ENCODE measurements around the gene PDCD5.
"Not testable (repeated sequence)": the region's sequence is repeated elsewhere in the genome, so short reads cannot be mapped to it uniquely, and the experiment has no call there.

PDCD5 gene, protein sequence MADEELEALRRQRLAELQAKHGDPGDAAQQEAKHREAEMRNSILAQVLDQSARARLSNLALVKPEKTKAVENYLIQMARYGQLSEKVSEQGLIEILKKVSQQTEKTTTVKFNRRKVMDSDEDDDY

DNA sequence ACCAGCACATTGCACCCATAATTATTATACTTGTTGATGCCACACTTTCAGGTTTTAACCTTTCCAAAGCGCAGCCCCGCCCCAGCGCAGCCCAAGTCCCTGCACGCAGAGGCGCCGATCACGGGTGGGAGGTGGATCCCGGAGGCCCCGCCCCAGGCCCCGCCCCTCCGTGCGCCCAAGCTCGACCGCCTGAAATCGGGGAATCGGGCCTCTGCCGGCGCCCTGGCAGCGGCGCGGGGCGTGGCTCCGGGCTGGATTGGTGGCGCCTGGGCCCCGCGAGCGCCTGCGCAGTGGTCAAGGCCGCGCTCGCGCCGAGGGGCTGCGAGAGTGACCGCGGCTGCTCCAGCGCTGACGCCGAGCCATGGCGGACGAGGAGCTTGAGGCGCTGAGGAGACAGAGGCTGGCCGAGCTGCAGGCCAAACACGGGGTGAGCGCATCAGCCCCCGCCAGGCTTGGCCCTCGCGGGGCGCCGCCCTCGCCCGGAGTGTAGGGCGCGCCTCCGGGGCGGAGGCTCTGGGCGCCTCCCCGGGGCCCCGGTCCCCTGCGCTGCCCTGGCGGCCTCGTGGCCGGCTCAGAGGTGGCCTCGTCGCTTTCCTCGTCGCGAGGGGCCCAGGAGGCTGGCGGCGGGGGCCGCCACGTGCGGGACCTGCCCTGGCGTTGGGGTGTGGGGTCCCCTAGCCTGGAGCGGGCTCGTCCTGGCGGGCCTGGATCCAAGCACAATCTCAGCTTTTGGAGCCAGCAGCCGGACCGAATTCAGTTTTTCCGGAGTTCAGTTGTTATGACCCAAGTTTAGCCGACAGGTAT, at the start of gene PDCD5:
PDCD5 (plus strand) TSS at position 290 of the 804 bp plus-strand sequence; CDS start at position 362, 72 bp downstream.
- peak; percentile 89 for DNase-seq (ENCODE audit: low read depth)

GRCh38 chr19:32532233-32532632, 48.8 kb upstream of the PDCD5 start:
- no peak for DNase-seq (ENCODE audit: low read depth)

DNA sequence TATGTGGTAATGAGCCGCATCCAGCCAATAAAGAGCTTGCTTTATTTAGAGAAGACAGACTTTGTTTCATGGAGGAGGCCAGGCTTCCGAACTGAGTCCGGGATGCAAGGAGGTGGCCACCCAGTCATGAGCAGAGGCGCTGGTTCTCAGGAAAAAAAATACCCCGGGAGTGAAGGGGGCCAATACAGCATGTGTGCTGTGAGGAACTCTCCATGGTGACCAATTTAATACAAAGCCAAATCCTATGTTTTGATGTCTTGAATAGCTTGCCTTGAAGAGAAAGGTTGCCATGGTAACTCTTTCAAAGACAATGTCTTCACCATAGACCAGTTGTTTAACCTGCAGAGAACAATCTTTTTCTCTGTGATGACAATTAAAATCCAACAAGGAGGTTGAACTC, 43.4 kb upstream of the PDCD5 start:
- DNase-seq (ENCODE audit: low read depth) = no peak

- no peak for DNase-seq (ENCODE audit: low read depth)
These were observed 41.6 kb upstream of the PDCD5 start for GRCh38 chr19:32539240-32539916.

DNA sequence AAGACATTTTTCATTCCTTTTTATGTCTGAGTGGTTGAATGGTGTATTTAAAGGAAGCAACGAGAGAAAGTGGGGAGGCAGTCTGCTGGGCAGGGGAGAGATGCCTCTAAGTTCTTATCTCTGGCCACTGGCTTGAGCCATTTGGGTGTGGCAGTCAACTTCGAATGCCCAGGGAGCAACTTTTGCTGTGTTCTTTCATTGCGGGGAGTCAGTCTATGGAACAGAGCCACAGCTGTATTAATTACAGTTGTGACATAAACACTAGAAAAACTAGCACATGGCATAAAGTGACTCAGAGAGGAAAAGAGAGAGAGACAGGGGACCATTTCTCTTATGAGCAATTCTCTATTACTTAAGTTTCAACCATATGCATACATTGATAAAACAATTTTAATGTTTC, 40.4 kb upstream of the PDCD5 start:
- DNase-seq (ENCODE audit: low read depth) = no peak

DNA sequence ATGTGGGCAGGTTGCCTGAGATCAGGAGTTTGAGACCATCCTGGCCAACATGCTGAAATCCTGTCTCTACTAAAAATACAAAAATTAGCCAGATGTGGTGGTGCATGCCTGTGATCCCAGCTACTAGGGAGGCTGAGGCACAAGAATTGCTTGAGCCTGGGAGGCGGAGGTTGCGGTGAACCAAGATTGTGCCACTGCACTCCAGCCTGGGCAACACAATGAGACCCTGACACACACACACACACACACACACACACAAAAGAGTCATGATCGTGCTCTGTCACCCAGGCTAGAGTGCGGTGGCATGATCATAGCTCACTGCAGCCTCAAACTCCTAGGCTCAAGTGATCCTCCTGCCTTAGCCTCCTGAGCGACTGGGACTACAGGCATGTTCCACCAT, 39.6 kb upstream of the PDCD5 start:
- not testable (repeated sequence) for DNase-seq (ENCODE audit: low read depth)

GRCh38 chr19:32542477-32543108, 38.4 kb upstream of the PDCD5 start:
- no peak for DNase-seq (ENCODE audit: low read depth)

GRCh38 chr19:32543115-32543900, 37.7 kb upstream of the PDCD5 start:
- DNase-seq (ENCODE audit: low read depth) = peak; percentile 91

GRCh38 chr19:32544917-32545316, 36.1 kb upstream of the PDCD5 start:
- DNase-seq (ENCODE audit: low read depth) = no peak

- DNase-seq (ENCODE audit: low read depth) = no peak
These were observed 30.3 kb upstream of the PDCD5 start for GRCh38 chr19:32550666-32551065.

GRCh38 chr19:32555786-32556185, 25.2 kb upstream of the PDCD5 start:
- DNase-seq (ENCODE audit: low read depth) = no peak

GRCh38 chr19:32558607-32559228, 22.3 kb upstream of the PDCD5 start:
- DNase-seq (ENCODE audit: low read depth) = peak; percentile 13

DNA sequence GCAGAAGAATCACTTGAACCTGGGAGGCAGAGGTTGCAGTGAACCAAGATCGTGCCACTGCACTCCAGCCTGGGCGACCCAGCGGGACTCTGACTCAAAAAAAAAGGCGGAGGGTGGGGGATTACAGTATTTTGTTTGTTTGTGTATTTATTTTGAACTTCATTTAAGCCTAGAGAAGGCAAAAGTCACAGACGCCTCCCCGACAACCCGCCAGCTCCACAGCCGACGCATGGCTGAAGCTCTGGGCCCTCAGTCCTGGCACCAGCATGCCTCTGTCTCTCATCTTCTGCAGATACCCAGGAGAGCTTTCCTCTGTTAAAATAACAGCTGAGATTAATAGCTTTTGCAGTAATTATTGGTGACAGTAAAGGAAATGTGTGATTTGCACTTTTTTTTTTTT, 17.2 kb upstream of the PDCD5 start:
- DNase-seq (ENCODE audit: low read depth) = no peak

DNA sequence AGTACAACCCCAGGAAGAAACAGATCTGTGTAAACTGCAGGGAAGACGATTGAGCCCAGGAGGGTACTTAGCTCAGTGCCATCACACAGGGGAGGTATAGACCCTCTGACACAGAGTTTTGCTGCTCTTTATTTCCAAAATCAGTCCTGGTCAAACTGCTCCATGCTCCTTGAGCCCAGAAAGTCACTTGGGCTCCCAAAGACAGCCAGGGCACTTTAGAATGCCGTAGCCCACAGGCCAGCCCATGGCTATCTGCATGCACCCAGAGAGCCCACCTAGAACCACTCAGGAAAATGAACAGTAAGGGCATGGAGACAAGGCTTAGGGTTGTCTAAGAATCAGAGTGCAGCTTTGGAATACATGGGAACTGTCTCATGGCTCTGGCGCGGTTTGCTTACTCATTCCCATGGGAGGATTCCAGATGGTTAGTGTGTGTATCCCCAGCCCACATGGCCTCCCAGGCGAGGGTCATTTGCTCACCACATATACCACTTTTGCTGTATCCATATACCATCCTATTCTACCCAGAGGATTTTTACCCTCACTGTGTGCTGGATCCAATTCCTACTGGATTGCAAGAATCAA, 14.7 kb upstream of the PDCD5 start:
- peak; percentile 60 for DNase-seq (ENCODE audit: low read depth)

- no peak for DNase-seq (ENCODE audit: low read depth)
These were observed 13.5 kb upstream of the PDCD5 start for GRCh38 chr19:32567486-32567885.

GRCh38 chr19:32570081-32570785, 10.8 kb upstream of the PDCD5 start:
- DNase-seq (ENCODE audit: low read depth) = peak; percentile 55

- DNase-seq (ENCODE audit: low read depth) = not testable (repeated sequence)
These were observed 9.4 kb upstream of the PDCD5 start for GRCh38 chr19:32571471-32572075.

GRCh38 chr19:32572700-32573491, 8.1 kb upstream of the PDCD5 start:
- DNase-seq (ENCODE audit: low read depth) = not testable (repeated sequence)

- DNase-seq (ENCODE audit: low read depth) = no peak
These were observed 7.5 kb upstream of the PDCD5 start for GRCh38 chr19:32573492-32573794.
